ENCODE measurements around the gene COX6B2. TPM values are rescaled to one million over a fixed set of nuclear protein-coding genes. Genes with fewer than 3 reads are reported as not detected.

COX6B2 gene
- total and polyA plus RNA-seq, 7 donors = 0.04 TPM; not detected in 6

DNA sequence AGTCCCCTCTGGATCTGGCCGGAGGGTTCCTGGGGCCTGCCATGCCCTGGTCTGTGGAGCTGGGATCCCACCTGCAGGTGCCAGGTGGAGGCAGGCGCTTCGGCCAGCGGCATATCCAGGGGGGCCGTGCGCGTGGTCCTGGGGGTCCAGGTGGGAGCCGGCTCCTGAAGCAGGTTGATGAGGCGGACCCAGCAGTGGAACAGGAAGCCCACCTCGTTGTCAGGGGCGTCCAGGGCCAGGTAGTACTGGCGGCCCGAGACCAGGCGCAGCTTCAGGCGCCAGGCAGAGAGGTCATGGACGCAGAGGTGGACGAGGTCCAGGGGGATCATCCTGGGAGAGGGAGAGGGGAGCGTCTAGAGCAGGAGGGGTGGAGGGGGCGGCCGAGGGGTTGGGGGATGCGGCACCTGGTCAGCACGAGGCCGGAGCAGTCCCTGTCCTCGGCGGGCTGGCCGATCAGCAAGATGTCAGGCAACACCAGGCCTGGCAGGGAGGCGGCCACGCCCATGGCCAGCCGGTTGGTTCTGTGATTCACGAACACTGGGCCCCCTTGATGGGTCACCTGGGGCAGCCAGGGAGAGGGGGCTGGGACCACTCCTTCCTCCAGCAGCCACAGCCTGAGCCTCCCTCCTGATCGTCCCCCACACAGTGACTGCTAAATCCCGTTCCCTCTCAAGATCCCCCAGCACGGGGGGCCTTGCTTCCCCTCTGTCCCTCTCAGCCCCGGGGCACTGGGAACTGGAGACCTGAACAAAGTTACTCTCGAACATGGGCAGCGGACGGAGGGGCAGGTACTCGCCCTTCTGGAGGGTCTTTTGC is 7.9 kb upstream of the COX6B2 start:
- TF ChIP-seq, protein P1, sequence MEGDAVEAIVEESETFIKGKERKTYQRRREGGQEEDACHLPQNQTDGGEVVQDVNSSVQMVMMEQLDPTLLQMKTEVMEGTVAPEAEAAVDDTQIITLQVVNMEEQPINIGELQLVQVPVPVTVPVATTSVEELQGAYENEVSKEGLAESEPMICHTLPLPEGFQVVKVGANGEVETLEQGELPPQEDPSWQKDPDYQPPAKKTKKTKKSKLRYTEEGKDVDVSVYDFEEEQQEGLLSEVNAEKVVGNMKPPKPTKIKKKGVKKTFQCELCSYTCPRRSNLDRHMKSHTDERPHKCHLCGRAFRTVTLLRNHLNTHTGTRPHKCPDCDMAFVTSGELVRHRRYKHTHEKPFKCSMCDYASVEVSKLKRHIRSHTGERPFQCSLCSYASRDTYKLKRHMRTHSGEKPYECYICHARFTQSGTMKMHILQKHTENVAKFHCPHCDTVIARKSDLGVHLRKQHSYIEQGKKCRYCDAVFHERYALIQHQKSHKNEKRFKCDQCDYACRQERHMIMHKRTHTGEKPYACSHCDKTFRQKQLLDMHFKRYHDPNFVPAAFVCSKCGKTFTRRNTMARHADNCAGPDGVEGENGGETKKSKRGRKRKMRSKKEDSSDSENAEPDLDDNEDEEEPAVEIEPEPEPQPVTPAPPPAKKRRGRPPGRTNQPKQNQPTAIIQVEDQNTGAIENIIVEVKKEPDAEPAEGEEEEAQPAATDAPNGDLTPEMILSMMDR (IDR thresholded peaks at IDR 0.05) = no peak
- intact Hi-C loops (cut with DNase I) = no loop called here
- Histone ChIP-seq H3K27ac (no peak overlapping the region), H3K36me3 (ENCODE audit: insufficient read depth in 1 of 2, low read depth in 1 of 2) (no peaks in the 10 kb centered on the region), H3K9me3 (no peaks in the 10 kb centered on the region), H3K27me3 (ENCODE audit: insufficient read depth in 3 of 3, low read length in 2 of 3) (peaks cover 0 to 7% (median 3%) of the 10 kb centered on the region in 3 donors), H3K4me1 (no peaks in the 10 kb centered on the region), H3K4me3 (no peak overlapping the region)
- DNase-seq (no peak), ATAC-seq (no peak)
- 71 to 81% (median 74%) methylated on average over 27 to 38 of the region's 38 CpGs for WGBS, 3 donors

DNA sequence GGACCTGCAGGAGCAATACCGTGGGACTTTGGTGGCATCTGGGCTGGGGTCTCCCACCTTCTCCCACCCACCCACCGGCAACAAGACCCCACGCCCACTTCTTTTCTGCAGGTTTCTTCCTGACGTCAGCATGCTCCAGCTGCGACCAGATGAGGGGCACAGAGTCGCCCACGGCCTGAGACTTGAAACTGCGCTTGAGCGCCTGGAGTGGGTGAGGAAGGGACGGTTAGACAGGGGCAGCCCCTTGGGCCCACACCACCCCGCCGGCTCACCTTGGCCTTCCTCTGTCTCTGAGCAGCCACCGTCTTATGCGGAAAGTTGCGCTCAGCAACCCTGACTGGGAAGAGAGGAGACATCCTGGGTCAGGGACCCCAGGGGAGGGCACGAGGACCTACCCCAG is 6.4 kb upstream of the COX6B2 start:
- TF ChIP-seq, protein P1 (IDR thresholded peaks at IDR 0.05) = no peak
- DNase-seq (no peak), ATAC-seq (no peak)
- no peaks in the 10 kb centered on the region for H3K4me1 ChIP-seq
- intact Hi-C loops (cut with DNase I) = no loop called here
- H3K4me3 ChIP-seq = no peak overlapping the region
- H3K9me3 ChIP-seq = no peaks in the 10 kb centered on the region
- H3K27me3 ChIP-seq (ENCODE audit: insufficient read depth in 3 of 3, low read length in 2 of 3) = peaks cover 0 to 22% (median 11%) of the 10 kb centered on the region in 3 donors
- H3K36me3 ChIP-seq (ENCODE audit: insufficient read depth in 1 of 2, low read depth in 1 of 2) = no peaks in the 10 kb centered on the region
- 88 to 90% (median 89%) methylated on average over 16 of the region's 16 CpGs for WGBS, 3 donors
- H3K27ac ChIP-seq = no peak overlapping the region

DNA sequence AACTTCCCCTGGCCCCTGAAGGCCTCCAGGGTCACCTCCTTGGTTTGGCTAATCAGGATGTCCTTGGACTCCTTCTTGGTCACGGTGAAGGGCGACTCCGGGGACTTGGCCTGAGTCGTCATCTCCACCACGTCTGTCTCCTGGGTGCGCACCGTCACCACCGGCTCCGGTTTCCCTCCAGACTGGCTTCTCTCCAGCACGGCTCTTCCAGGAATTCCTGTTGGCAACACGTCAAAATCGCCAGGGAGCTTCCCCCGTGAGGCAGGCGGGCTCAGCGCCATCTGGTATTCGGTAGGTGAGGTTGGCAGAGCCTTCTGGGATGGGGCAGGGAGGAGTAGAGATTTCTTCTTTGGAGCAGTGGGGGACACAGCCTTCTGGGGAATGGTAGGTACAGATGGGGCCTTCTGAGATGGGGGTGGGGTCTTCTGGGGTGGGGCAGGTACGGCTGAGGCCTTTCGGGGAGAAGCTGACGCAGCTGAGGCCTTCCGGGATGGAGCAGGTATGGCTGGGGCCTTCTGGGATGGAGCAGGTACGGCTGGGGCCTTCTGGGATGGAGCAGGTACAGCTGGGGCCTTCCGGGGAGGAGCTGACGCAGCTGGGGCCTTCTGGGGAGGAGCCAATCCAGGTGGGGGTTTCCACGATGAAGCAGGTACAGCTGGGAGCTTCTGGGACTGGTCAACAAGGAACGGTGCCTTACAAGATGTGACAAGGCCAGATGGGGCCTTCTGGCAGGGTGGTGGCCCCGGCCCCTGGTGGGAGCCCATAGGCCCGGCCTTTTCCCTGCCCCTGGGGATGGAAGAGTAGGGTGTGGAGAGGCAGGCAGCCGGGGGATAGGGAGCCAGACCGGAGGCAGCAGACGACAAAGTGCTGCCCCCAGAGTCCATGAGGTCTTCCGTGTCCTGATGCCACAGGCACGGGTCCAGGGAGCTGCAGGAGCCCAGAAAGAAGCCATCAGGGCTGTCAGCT is 4.7 kb upstream of the COX6B2 start:
- TF ChIP-seq, protein P1 (IDR thresholded peaks at IDR 0.05) = no peak
- Histone ChIP-seq H3K27ac (no peak overlapping the region), H3K36me3 (ENCODE audit: insufficient read depth in 1 of 2, low read depth in 1 of 2) (no peaks in the 10 kb centered on the region), H3K27me3 (ENCODE audit: insufficient read depth in 3 of 3, low read length in 2 of 3) (peaks cover 0 to 33% (median 14%) of the 10 kb centered on the region in 3 donors), H3K4me1 (no peaks in the 10 kb centered on the region), H3K9me3 (no peaks in the 10 kb centered on the region), H3K4me3 (no peak overlapping the region)
- intact Hi-C loops (cut with DNase I) = no loop called here
- no peak for DNase-seq
- 47 to 55% (median 53%) methylated on average over 31 to 32 of the region's 32 CpGs for WGBS, 3 donors
- no peak for ATAC-seq

DNA sequence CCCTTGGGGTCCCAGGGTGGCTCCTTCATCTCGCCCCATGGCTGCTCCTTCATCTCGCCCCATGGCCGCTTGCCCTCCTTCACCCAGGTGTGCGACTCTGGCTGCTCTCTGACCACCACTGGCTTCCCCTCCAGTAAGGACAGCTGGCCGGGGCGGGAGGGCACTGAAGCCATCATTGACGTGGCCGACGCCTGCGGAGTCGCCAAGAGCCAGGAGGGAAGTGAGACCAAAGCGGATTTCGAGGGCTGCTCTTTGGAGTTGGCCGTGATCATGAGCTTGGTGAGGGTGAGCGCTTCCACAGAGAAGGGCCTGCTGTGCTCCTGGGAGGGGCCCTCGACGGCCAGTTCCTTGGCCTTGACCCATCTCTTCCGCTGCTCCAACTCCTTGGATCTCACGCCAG is 4.0 kb upstream of the COX6B2 start:
- 66 to 75% (median 69%) methylated on average over 16 to 19 of the region's 19 CpGs for WGBS, 3 donors
- DNase-seq (no peak), ATAC-seq (no peak)
- H3K27ac ChIP-seq = no peak overlapping the region
- H3K36me3 ChIP-seq (ENCODE audit: insufficient read depth in 1 of 2, low read depth in 1 of 2) = no peaks in the 10 kb centered on the region
- intact Hi-C loops (cut with DNase I) = no loop called here
- H3K4me3 ChIP-seq = no peak overlapping the region
- H3K4me1 ChIP-seq = peaks cover 3% of the 10 kb centered on the region
- peaks cover 0 to 40% (median 15%) of the 10 kb centered on the region in 3 donors for H3K27me3 ChIP-seq (ENCODE audit: insufficient read depth in 3 of 3, low read length in 2 of 3)
- no peaks in the 10 kb centered on the region for H3K9me3 ChIP-seq
- TF ChIP-seq, protein P1 (IDR thresholded peaks at IDR 0.05) = no peak
